ENCODE results near the gene ZNF598.

The ZNF598 gene

DNA sequence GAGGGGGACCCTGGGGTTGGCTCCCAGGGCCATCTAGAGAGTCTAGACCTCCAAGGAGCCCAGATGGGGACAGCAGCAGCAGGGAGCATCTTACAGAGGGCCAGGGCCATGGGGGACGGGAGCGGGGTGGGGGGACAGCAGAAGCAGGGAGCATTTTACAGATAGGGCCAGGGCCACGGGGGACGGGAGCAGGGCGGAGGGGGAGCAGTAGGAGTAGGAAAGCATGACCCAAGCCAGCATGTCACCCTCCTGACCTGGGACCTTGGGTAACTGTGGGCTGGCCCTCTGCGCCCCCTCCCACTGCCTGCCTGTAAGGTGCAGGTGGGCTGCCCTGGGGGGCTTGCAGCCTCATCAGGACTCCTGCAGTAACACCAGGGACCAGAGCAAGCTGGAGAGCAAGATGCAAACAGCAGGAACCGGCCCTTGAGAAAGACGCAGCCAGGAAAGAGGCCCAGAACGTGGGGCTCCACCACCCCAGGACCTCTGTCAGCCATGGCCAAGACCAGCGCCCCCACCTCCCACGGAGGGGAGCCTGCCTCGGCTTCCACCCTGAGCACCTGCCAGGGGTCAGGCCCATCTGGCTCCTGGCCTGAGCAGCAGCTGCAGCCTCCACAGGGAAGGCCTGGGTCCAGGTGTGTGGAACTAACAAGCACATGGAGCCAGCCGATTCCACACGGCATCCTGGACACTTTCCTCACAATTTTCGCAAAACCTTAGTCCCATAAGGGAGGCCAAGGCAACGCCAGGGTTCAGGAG lies 2.4 kb downstream of the ZNF598 start:
- no peak for DNase-seq (ENCODE audit: low read depth, low spot score)

DNA sequence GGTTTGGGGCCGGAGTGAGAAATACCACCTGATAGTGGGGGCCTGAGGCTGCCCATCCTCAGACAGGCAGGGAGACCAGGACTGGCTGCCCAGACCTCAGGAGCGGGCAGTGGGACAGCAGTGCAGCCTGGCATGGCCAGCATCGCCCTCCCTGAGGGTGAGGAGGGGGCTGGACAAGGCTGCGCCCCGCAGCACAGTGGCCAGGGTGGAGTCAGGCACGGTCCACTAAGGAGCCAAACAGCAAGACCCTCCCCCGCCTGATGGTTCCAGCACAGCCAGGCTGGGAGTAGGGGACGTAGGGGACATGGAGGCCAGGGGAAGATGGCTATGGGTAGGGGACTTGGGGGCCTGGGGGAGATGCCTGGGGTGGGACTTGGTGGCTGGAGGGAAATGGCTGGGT lies 3.3 kb downstream of the ZNF598 start:
- DNase-seq (ENCODE audit: low read depth, low spot score), result no peak

DNA sequence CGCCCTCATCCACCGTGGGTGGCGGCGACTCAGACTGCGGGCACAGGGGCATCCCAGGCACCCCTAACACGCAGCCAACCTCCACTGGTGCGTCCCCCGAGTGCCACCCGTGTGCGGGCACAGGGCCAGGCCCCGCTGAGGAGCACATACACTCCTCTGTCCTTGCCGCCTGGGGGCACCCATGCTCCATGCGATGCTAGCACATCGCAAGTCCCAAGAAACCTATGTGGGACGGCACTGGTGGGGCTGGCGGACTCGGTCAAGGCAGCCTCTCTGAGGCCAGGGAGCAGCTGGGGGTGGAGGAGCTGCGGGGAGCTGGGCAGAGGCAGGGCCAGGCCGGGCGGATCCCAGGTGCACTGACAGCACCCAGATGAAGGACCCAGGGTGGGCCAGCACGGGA lies 4.0 kb downstream of the ZNF598 start:
- no peak for DNase-seq (ENCODE audit: low read depth, low spot score)

DNA sequence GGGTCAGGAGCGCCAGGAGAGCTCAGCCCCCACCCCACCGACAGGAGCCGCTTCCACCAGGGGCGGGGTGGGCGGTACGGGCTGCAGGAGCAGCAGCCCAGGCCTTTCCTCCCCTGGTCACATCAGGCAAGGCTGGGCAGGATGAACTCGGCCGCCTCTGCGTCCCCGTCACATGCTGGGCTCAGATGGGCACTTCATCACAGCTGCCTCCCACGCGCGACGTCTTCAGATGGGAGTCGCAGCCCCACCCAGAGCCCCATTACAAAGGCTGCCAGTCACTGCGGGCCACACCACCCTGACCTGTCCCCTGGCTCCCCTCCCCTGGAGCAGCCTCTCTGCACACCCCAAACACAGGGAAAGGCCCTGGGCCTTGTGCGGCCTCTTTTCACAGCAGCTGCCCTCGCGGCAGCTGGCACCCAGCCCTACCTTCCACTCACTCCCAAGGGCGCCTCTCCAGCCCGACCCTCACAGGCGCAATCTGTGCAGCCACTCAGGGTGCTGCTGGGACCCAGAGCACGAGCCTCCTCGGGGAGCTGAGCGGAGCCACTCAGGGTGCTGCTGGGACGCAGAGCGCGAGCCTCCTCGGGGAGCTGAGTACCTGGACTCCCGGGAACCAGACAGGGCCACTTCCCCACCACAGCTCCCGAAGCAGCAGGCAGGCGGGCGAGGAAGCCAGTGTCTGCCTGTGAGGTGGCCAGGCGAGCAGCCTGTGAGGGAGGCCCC lies 4.7 kb downstream of the ZNF598 start:
- no peak for DNase-seq (ENCODE audit: low read depth, low spot score)

DNA sequence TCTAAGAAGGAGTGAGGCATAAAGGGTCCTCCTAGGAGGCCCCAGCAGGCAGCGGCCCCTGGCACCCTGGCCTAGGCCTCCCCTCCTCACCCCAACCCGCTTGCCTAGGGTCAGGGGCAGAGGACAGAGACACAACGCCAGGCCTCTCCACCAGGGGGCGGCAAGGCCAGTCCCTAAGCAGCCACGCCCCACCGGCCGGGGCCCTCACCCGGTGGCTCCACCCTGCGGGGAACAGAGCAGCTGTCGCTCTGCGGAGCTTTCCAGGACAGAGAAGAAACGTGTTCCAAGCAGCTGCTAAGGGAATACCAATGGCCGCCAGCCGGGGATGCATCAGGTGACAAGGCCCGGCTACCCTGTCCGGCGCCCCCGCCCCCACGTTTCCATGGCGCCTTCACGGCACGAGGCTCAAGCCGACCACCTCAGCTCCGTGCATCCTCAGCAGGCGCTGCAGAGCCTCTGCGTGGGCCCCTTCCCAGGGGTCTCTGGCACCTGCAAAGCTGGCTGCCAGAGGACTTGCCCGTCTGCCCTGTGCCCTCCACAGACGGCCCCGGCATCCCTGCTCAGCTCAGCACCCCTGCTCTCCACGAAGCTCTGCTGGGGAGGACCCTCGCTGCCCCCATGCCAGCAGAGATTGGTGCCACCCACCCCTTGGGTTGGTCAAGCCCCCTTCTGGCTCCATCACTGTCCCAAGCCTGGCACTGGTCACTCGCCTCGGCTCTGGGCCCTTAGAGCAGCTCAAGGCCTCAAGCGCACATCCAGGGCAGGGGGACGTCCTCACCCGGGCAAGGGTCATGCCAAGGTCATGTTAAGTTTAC lies 5.6 kb downstream of the ZNF598 start:
- DNase-seq (ENCODE audit: low read depth, low spot score), result peak; percentile 61

DNA sequence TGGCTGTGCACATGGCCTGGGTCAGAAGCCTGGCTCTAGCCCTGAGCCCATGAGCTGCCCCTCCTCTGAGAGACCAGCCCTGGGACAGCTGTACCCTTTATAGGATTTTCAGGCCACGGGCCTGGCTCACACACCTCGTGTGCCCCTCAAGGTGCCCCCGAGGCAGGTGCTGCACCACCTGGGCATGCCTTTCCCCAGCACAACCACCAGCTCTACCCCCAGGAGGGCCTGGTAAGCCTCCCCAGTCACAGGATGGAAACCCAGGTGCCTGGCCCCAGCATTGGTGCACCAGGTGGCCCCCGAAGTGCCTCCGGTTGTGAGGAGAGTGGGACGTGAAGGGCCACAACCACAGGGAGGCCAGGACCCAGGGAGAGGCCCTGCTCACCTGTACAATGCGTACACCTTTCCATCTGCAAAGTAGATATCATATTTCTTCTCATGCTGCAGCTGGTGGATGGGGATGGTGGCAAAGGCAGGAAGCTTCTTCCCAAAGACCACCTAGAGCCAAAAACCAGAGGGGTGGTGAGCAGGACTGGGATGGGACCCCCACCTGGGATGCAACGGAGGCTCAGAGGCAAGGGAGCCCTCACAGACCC lies 6.3 kb downstream of the ZNF598 start:
- DNase-seq (ENCODE audit: low read depth, low spot score), result no peak

DNA sequence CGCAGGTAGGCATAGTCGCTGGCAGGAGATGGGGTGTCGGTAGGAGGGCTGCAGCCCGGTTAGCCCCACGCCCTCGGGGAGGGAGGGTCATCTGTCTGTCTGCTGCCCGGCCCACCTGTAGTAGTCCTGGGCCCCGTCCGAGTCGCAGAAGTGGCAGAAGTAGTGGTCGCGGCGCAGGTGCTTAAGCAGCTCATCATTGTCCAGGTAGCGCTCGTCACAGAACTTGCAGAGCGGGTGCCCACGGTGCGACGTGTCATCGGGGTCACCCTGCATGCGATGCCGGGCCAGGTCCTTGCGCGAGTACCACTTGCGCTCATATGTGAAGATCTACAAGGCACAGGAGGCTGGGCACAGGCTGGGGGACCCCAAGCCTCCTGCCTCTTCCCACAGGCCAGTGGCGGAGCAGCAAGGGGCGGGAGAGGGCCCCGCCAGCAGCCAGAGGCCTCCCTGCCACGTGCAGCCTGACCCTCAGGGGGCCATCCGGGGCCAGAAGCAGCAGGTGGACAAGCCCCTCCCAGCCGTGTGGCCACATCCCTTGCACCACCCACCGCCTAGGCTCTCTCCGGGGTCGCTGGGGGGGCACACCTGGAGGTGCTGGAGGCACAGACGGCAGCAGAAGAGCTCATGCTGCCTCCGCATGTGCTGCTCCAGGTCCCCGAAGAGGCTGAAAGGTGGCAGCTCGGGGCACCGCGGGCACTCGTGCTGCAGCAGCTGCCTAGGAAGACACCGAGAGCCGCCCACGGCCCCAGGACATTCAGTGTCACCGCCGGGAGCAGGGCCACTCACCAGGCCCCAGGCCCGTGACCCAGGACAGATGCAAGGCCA lies 7.0 kb downstream of the ZNF598 start:
- DNase-seq (ENCODE audit: low read depth, low spot score), result no peak

DNA sequence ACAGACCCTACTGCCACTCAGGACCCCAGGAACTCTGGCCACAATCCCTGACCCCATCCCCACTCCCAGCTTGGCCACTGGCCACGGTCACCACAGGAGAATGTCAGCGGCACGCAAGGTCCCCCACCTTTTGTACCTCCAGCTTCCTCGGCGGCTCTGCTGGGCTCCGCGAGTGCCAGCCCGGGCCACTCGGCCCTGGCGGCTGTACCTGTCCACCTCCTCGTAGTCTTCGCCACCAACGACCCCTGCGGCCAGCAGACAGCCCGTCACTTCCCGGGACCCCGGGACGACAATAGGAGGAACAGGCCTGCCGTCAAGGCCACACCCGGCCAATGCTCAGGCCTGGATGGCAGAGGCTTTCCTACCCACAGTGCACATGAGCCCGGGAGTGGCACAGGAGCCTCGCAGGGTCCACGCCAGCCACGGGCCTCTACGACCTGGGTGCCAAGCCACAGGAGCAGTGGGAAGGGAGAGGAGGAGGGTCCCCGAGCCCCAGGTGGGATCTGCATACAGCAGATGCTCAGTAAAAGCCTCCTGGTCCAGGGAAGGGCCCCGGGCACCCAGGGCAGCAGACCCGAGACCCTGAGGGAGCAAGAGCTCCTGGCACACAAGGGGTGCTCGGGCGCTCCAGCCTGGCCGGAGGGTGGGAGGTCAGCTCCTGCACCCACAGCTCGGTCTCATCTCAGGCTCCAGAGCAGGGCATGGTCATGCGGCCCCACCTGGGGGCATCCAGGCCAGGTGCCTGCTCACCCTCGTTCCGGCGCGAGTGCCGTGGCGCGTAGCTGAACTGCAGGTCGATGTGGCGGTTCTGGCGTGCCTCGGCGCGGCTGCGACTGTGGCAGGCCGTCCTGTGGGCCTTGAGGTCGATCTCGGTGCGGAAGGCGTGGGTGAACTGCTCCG lies 7.9 kb downstream of the ZNF598 start:
- DNase-seq (ENCODE audit: low read depth, low spot score), result no peak

DNA sequence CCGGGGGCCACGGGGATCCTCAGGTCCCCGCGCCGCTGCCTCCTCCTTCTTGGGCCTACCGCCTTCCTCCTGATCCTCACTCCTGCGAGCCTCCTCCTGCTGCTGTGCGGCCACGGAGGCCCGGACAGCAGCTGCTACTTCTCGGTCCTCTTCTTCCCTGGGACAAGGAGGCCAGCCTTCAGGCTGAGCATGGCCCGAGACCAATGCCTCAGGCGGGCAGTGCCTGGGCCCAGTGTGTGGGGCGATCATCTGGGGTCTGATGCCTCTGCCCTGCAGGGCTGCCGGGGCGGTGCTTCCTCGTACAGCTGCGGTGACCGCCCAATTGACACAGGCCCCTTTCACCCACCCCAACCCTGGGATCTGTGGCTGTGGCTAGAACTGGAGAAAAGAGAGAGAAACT lies 8.6 kb downstream of the ZNF598 start:
- DNase-seq (ENCODE audit: low read depth, low spot score), result no peak

DNA sequence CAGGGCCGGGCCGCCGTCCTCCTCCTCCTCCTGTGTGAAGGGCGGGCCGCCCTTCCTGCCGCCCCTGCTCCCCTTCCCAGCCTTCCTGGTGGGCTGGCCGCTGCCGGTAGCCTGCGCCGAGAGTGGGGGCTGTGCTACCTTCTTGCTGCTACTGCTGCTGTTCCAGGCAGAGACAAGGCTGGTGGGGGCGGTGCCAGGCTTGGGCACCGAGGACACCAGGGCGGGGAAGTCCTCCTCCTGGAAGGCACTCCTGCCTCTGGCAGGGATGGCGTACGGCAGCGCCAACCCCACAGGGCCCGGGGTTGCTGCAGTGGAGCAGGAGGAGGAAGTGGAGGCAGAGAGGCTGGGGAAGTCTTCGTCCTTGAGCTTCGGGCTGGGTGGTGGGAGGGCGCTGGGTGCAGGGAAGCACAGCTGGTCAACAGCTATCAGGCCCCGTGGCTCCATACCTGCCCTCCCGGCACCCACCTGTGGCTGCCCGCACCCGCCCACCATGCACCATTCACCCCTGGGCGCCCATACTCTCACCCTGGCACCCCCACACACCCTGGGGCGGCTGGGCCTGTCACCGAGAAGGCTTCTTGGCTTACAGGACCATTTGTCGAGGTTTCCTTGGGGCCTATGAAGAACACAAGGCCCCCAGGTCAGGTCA lies 9.6 kb downstream of the ZNF598 start:
- no peak for DNase-seq (ENCODE audit: low read depth, low spot score)

DNA sequence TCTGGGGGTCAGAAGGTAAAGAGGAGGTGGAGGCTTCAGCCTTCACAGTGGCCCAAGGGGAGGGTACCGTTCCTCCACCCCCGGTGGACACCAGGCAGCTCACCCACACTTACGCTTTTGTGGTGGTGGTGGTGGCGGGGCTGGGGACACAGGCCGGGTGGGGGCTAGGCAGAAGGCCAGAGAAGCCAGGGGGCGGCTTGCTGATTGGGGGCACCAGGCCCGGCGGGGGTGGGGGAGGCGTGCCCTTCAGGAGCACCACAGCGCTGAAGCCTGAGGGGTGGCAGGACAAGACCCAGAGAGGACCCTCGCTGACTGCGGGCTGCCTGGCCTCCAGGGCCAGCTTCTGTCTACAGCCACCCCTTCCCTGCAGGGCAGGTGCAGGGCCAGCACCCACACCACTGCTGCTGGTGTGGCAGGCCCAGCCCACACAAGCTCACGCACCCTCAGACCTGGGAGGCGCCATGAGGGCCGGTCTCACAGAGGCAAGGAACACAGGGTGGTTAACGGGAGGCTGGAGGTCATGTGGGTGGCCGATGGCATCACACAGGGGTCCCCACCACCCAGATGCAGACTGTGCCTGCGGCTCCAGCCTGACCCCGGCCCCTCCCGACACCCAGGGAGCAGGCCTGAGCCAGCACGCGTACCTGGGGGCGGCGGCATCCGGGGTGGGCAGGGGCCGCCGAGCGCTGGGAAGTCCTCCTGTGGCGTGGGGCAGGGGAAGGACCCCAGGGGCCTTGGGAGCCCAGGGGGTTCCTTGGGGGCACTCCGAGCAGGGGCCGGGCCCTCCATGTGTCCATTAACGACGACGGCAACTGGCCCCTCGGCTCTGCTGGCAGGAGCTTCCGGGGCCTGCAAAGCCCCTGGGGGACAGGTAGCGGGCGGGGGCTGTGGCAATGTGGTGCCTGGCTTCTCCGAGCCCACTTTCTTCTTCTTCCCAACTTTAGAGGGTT lies 10.5 kb downstream of the ZNF598 start:
- DNase-seq (ENCODE audit: low read depth, low spot score), result no peak

DNA sequence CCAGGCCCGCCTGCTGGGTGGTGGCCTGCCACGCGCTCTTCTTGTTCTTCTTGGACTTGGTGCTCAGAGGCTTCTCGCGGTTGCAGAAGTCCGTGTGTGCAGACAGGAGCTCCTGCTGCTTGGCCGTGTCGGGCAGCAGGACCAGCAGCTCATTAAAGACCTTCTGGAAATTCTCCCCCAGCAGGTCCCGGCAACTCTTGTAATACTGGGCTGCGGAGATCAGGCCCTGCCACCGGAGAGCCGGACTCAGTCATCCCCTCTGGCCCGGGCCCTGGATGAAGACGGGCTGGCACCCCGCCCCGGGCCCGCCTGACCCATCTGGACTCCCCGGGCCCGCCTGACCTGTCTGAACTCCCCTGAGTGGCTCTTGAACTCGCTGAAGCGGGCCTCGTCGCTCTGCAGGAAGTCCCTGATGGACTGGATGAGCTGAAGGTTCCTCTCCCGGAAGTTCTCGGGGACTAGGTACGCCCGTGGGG lies 11.2 kb downstream of the ZNF598 start:
- no peak for DNase-seq (ENCODE audit: low read depth, low spot score)

DNA sequence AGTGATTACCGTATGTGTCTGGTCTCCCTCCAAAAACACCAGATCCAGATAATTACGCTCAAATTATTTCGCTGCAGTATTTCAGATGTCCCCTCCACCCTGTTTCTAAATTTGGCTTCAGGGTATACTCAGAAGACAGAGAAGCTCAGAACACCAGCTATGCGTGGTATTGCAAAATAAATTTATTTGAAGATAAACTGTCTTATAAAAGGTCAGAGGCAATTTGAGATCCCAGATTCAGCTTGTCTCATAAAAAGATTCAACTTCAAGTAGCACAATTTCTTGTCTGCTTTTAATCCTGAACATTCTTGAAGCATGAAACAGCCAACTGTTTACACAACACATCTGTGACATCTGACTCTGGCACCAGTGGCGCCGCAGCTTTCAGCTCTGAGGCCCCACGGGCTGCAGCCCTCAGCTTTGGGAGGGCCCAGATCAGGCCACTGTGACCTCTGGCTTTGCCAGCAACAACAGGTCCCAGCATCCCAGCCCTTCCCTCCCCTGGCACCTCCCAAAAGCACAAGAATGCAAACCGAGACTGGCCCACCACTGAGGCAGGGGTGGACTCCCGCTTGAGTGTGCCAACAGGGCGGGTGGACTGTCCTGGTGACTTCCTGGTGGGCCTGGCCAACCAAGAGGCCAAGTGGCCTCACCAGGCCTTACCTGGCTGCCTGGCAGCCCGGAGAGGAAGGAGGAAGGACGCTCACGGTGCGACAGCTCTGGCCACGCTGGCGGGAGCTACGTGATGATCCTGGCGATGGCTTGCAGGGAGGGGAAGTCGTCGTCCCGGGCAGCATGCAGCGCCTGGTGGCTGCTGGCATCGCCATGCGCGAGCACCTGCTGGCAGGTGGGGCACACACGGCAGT lies 11.9 kb downstream of the ZNF598 start:
- no peak for DNase-seq (ENCODE audit: low read depth, low spot score)

DNA sequence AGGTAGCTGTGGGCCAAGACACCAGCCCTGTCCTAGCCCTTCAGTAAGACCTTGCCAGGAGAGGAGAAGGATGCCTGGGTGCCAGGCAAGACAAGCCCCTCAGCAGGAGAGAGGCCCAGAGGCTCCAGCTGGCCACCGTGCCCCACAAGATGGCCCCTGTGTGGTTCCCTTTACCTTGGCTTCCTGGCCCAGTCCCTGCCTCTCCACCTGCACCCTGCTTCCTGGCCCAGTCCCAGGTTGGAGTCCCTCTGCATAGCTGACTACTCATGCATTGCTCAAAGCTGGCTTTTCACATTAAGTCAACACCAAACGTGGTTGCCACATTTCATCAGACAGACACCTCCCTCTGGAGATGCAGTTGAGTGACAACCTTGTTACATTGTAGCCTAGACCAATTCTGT lies 15.9 kb downstream of the ZNF598 start:
- DNase-seq (ENCODE audit: low read depth, low spot score), result no peak

DNA sequence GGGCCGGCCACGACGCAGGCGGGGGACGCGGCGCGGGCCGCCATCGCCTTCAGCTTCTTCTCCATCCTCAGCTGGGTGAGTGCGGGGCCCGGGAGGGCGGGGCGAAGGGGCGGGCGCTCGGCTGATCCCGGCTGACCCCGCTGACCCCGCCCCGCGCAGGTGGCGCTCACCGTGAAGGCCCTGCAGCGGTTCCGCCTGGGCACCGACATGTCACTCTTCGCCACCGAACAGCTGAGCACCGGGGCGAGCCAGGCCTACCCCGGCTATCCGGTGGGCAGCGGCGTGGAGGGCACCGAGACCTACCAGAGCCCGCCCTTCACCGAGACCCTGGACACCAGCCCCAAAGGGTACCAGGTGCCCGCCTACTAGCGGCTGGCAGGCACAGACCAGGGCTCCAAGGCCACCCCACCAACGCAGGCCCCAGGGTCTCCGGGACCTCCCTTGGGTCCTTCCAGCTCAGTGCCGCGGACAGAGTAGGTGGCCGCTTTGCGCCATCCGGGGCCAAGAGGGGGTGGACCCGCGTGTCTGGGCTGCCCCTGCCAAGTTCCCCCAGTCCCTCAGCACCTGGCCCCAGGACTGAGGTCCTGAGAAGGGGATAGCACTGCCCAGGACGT lies 16.8 kb downstream of the ZNF598 start:
- DNase-seq (ENCODE audit: low read depth, low spot score), result no peak

DNA sequence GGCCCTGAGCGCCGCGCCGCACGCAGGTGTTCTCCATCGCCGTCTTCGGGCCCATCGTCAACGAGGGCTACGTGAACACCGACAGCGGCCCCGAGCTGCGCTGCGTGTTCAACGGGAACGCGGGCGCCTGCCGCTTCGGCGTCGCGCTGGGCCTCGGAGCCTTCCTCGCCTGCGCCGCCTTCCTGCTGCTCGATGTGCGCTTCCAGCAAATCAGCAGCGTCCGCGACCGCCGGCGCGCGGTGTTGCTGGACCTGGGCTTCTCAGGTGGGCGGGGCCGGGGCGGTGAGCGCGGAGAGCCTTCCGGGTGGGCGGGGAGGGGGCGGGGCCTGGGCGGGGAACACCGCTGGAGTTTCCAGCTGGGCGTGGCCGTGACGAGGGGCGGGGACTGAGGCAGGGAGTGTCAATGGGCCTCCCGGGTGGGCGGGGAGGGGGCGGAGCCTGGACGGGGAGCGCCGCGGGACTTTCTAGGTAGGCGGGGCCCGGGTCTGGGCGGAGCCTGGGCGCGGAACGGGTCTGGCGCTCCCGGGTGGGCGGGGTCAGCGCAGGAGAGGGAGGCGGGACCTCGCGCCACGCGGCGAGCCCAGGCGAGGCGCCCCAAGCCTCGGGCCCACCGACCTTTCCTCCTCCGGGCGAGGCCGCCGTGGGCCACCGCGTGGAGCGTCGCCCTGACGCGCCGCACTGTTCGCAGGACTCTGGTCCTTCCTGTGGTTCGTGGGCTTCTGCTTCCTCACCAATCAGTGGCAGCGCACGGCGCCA lies 17.5 kb downstream of the ZNF598 start:
- peak; percentile 50 for DNase-seq (ENCODE audit: low read depth, low spot score)

All from smooth muscle cell of the brain vasculature (primary cell).